K562 (cell line): ENCODE data around the gene CSNK1D. TPM values are rescaled to one million over a fixed set of nuclear protein-coding genes. Genes with fewer than 3 reads are reported as not detected.

Experiments
- ATF7 ChIP-seq: fragments of 450-650 bp; IDR thresholded peaks from 2 replicates; pipeline ENCODE4 v1.7.1; 2014; ENCODE audit warnings: mild to moderate bottlenecking, moderate library complexity
- CBFA2T3 ChIP-seq: fragments of 450-650 bp; IDR thresholded peaks from 2 replicates; pipeline ENCODE4 v1.6.1; 2017
- CHD1 ChIP-seq: fragments of 200-600 bp; sonication (generic); IDR thresholded peaks from one replicate; pipeline ENCODE4 v1.6.1; 2012; ENCODE audit warnings: mild to moderate bottlenecking, moderate library complexity, low read length, inconsistent platforms
- CREB1 ChIP-seq, 2 experiments: sonication (generic) in 1 of 2; formaldehyde crosslinking in 1 of 2; IDR thresholded peaks; 2 replicates each; pipeline versions ENCODE4 v1.6.1 to v1.8.0; 2012 to 2022; ENCODE audit warnings: inconsistent platforms in 1 of 2, mild to moderate bottlenecking in 1 of 2, missing genetic modification reagents in 1 of 2, moderate library complexity in 1 of 2
- FOXA1 ChIP-seq: fragments of 450-650 bp; IDR thresholded peaks from 2 replicates; pipeline ENCODE4 v1.6.1; 2016; ENCODE audit warnings: mild to moderate bottlenecking, borderline replicate concordance
- FOXJ2 ChIP-seq: fragments of 200-800 bp; sonication (Bioruptor generic); IDR thresholded peaks from 2 replicates; pipeline ENCODE4 v1.6.1; 2016; ENCODE audit warnings: missing genetic modification characterization, missing compliant biosample characterization
- IRF2 ChIP-seq: sonication (generic); formaldehyde crosslinking; IDR thresholded peaks from 2 replicates; pipeline ENCODE4 v1.8.1; 2022; ENCODE audit warnings: mild to moderate bottlenecking, missing genetic modification reagents
- MXD1 ChIP-seq: fragments of 250-450 bp; sonication (Bioruptor Pico); IDR thresholded peaks from 2 replicates; pipeline ENCODE4 v1.8.0; 2021; ENCODE audit warnings: borderline replicate concordance, mild to moderate bottlenecking, moderate library complexity; ENCODE audit not compliant: poor library complexity, severe bottlenecking
- MYC ChIP-seq, 2 experiments: fragments of 250-450 bp in 1 of 2; sonication (Bioruptor Pico) in 1 of 2; IDR thresholded peaks; 2 replicates each; pipeline versions ENCODE4 v1.5.1 to v1.6.1; 2012 to 2021; ENCODE audit warnings: low read depth in 2 of 2, borderline replicate concordance in 1 of 2, improper control_type of control experiment in 1 of 2, low read length in 1 of 2, mild to moderate bottlenecking in 1 of 2, moderate library complexity in 1 of 2
- NR2C2 ChIP-seq, 2 experiments: fragments of 200-800 bp in 1 of 2; sonication (Bioruptor generic) in 1 of 2; sonication (generic) in 1 of 2; formaldehyde crosslinking in 1 of 2; IDR thresholded peaks; 2 replicates each; pipeline versions ENCODE4 v1.6.1 to v1.8.0; 2016 to 2022; ENCODE audit warnings: mild to moderate bottlenecking in 1 of 2, missing compliant biosample characterization in 1 of 2, missing genetic modification characterization in 1 of 2, missing genetic modification reagents in 1 of 2
- POLR2B ChIP-seq: fragments of 450-650 bp; IDR thresholded peaks from 2 replicates; pipeline ENCODE4 v1.6.1; 2018; ENCODE audit warnings: low read depth; ENCODE audit not compliant: partially characterized antibody
- RBM14 ChIP-seq: fragments of 200-400 bp; formaldehyde crosslinking; IDR thresholded peaks from 2 replicates; pipeline ENCODE4 v1.6.1; 2018; ENCODE audit warnings: low read depth, mild to moderate bottlenecking, low read length, moderate library complexity, borderline replicate concordance; ENCODE audit not compliant: insufficient read depth
- RCOR1 ChIP-seq, 2 experiments: IDR thresholded peaks; 2 replicates each; pipeline ENCODE4 v1.6.1; 2012; ENCODE audit warnings: low read depth in 2 of 2, low read length in 2 of 2, borderline replicate concordance in 1 of 2, improper control_type of control experiment in 1 of 2
- RFX5 ChIP-seq: IDR thresholded peaks from 2 replicates; pipeline ENCODE4 v1.6.1; 2011; ENCODE audit warnings: low read depth, mild to moderate bottlenecking, improper control_type of control experiment, low read length
- RUNX1 ChIP-seq: sonication (generic); IDR thresholded peaks from 2 replicates; pipeline ENCODE4 v1.6.1; 2016; ENCODE audit warnings: antibody characterized with exemption, low read depth
- SAFB ChIP-seq: fragments of 200-400 bp; formaldehyde crosslinking; IDR thresholded peaks from 2 replicates; pipeline ENCODE4 v1.6.1; 2017; ENCODE audit warnings: low read depth, low read length, borderline replicate concordance
- SFPQ ChIP-seq: fragments of 200-400 bp; formaldehyde crosslinking; IDR thresholded peaks from 2 replicates; pipeline ENCODE4 v1.6.1; 2017; ENCODE audit warnings: mild to moderate bottlenecking, low read depth, low read length, moderate library complexity
- SMAD2 ChIP-seq: fragments of 150-350 bp; IDR thresholded peaks from 2 replicates; pipeline ENCODE4 v1.6.1; 2014; ENCODE audit warnings: low read depth, mild to moderate bottlenecking, low read length
- TAF15 ChIP-seq: fragments of 200-400 bp; formaldehyde crosslinking; IDR thresholded peaks from 2 replicates; pipeline ENCODE4 v1.6.1; 2017; ENCODE audit warnings: mild to moderate bottlenecking, low read depth, low read length, moderate library complexity
- ZNF197 ChIP-seq: fragments of 200-800 bp; sonication (Bioruptor generic); IDR thresholded peaks from 2 replicates; pipeline ENCODE4 v1.6.1; 2016; ENCODE audit warnings: low read depth, missing genetic modification characterization, missing compliant biosample characterization
- ZNF311 ChIP-seq: fragments of 250-450 bp; sonication (Bioruptor Pico); IDR thresholded peaks from 2 replicates; pipeline ENCODE4 v1.4.0; 2020; ENCODE audit warnings: mild to moderate bottlenecking, moderate library complexity
- polyA plus RNA-seq, 8 experiments: library from polyadenylated mRNA; depleted of rRNA in 4 of 8; stranded (reverse) in 5 of 8; unstranded in 3 of 8; fragments of >200 nt; fragmentation: Nextera tagmentation in 2 of 8; fragmentation: Illumina TruSeq in 1 of 8; extraction: Ambion mirVana in 2 of 8; extraction: Trizol in 1 of 8; gene quantifications; 2 replicates each; pipeline versions ENCODE4 v1.2.1 to v1.2.3, GENCODE V29; 2011 to 2014; ENCODE audit warnings: inconsistent platforms in 1 of 8, missing spikeins in 1 of 8
- total RNA-seq, 7 experiments: library from RNA; depleted of rRNA in 6 of 7; stranded (reverse); fragments of >200 nt in 6 of 7; fragmentation: Illumina TruSeq in 2 of 7; extraction: Trizol in 2 of 7; gene quantifications; 2 replicates each; pipeline versions ENCODE4 v1.2.1 to v1.2.3, GENCODE V29; 2011 to 2021; ENCODE audit warnings: low replicate concordance in 1 of 7

Gene CSNK1D
- total and polyA plus RNA-seq, 9 of the 15 experiments (the other 6 are each of a cell fraction or from before 2014, with no cell fraction given): 6.5 to 133 (median 41.3) TPM

GRCh38 chr17:82212331-82213250 is 60.9 kb downstream of the CSNK1D start, which contains the start of gene CCDC57 (continued):
- TF ChIP-seq MXD1 (CRISPR knock-in tag) (peak; percentile 71), FOXA1 (no peak), SMAD2 (no peak), ATF7 (peak; percentile 62), SAFB (peak; percentile 96), NR2C2 (CRISPR knock-in tag; IDR thresholded peaks at IDR 0.05) (peak; percentile 93), NR2C2 (tag; IDR thresholded peaks at IDR 0.05) (peak; percentile 97), MYC (IDR thresholded peaks at IDR 0.05; ENCODE audit: low read depth, low read length) (peak; percentile 62), MYC (CRISPR knock-in tag; IDR thresholded peaks at IDR 0.05; ENCODE audit: borderline replicate concordance, low read depth) (no peak), POLR2B (peak; percentile 24), RFX5 (no peak), CHD1 (peak; percentile 37), CBFA2T3 (0 out of 2 replicates have a peak, but pooled peaks have one; percentile 32), ZNF197 (CRISPR knock-in tag) (0 out of 2 replicates have a peak, but pooled peaks have one; percentile 45), RCOR1 (IDR thresholded peaks at IDR 0.05; ENCODE audit: borderline replicate concordance in 1 of 2, low read depth in 2 of 2, low read length in 2 of 2) (peak; percentile 9 to 52; a peak in 2 of 4 replicates), FOXJ2 (tag) (no peak), SFPQ (no peak), RBM14 (no peak), RUNX1 (0 out of 2 replicates have a peak, but pooled peaks have one; percentile 41), TAF15 (no peak), IRF2 (0 out of 2 replicates have a peak, but pooled peaks have one; percentile 12), CREB1 (IDR thresholded peaks at IDR 0.05) (peak; percentile 12; the same call in 1 of the 2 replicates), CREB1 (CRISPR knock-in tag; IDR thresholded peaks at IDR 0.05) (0 out of 2 replicates have a peak, but pooled peaks have one; percentile 38), ZNF311 (CRISPR knock-in tag) (no peak)
